ENCODE results near the gene MRPL21.
A peak's percentile ranks its signal among the peaks of the same experiment; 100 is the strongest.
"Not testable (repeated sequence)": the region's sequence is repeated elsewhere in the genome, so short reads cannot be mapped to it uniquely, and the experiment has no call there.

The MRPL21 gene

GRCh38 chr11:68891351-68891948, 12.2 kb downstream of the MRPL21 start:
- Histone ChIP-seq H3K36me3 (ENCODE audit: control insufficient read depth, insufficient read depth, low read length) (peaks cover 23% of the 10 kb centered on the region), H3K27ac (ENCODE audit: low read length) (no peak overlapping the region), H3K9me3 (ENCODE audit: control insufficient read depth, insufficient read depth, low read length) (no peaks in the 10 kb centered on the region), H3K4me1 (ENCODE audit: control insufficient read depth, insufficient read depth, low read length) (peaks cover 3% of the 10 kb centered on the region), H3K4me3 (ENCODE audit: low read length) (no peak overlapping the region), H3K27me3 (ENCODE audit: control insufficient read depth, insufficient read depth, low read length) (no peaks in the 10 kb centered on the region)
- WGBS (ENCODE audit: insufficient coverage, insufficient read length), result no CpG with 5 or more reads among the region's 17 CpGs
- no peak for DNase-seq (ENCODE audit: low read depth, low spot score)

GRCh38 chr11:68890490-68891231, 13.0 kb downstream of the MRPL21 start:
- Histone ChIP-seq H3K4me1 (ENCODE audit: control insufficient read depth, insufficient read depth, low read length) (peaks cover 3% of the 10 kb centered on the region), H3K27ac (ENCODE audit: low read length) (no peak overlapping the region), H3K27me3 (ENCODE audit: control insufficient read depth, insufficient read depth, low read length) (no peaks in the 10 kb centered on the region), H3K9me3 (ENCODE audit: control insufficient read depth, insufficient read depth, low read length) (no peaks in the 10 kb centered on the region), H3K4me3 (ENCODE audit: low read length) (no peak overlapping the region), H3K36me3 (ENCODE audit: control insufficient read depth, insufficient read depth, low read length) (peaks cover 20% of the 10 kb centered on the region)
- WGBS (ENCODE audit: insufficient coverage, insufficient read length), result no CpG with 5 or more reads among the region's 17 CpGs
- no peak for DNase-seq (ENCODE audit: low read depth, low spot score)

DNA sequence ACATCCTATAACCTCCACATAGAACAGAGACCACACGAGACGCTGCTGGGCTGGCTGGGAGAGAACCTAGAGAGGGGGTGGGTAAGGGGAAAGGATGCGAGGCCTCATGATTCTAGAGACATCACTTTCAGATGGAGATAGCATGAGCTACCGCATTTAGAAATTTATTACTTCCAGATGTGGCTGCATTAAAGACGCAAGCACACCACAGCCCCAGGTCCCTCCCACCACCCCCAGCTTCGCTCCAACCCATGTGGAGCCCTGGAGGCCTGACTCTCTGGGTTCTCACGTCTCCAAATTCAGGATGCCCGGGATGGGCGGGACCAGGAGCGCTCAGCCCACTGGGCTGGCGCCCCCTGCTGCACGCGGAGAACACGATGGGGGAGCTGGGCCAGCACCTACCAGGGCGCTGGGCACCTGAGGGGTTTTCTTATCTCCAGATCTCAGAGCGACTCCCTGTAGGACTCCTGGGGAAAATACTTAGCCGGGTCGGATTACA, 13.6 kb downstream of the MRPL21 start:
- no peak overlapping the region for H3K4me3 ChIP-seq (ENCODE audit: low read length)
- H3K9me3 ChIP-seq (ENCODE audit: control insufficient read depth, insufficient read depth, low read length), result no peaks in the 10 kb centered on the region
- peak; percentile 45 for DNase-seq (ENCODE audit: low read depth, low spot score)
- no peaks in the 10 kb centered on the region for H3K27me3 ChIP-seq (ENCODE audit: control insufficient read depth, insufficient read depth, low read length)
- H3K4me1 ChIP-seq (ENCODE audit: control insufficient read depth, insufficient read depth, low read length), result peaks cover 3% of the 10 kb centered on the region
- no CpG with 5 or more reads among the region's 18 CpGs for WGBS (ENCODE audit: insufficient coverage, insufficient read length)
- H3K36me3 ChIP-seq (ENCODE audit: control insufficient read depth, insufficient read depth, low read length), result peaks cover 20% of the 10 kb centered on the region
- no peak overlapping the region for H3K27ac ChIP-seq (ENCODE audit: low read length)

GRCh38 chr11:68884827-68885226, 18.8 kb downstream of the MRPL21 start:
- not testable (repeated sequence) for H3K4me3 ChIP-seq (ENCODE audit: low read length); H3K27me3 ChIP-seq (ENCODE audit: control insufficient read depth, insufficient read depth, low read length); H3K27ac ChIP-seq (ENCODE audit: low read length); H3K36me3 ChIP-seq (ENCODE audit: control insufficient read depth, insufficient read depth, low read length); H3K9me3 ChIP-seq (ENCODE audit: control insufficient read depth, insufficient read depth, low read length); DNase-seq (ENCODE audit: low read depth, low spot score); H3K4me1 ChIP-seq (ENCODE audit: control insufficient read depth, insufficient read depth, low read length)
- WGBS (ENCODE audit: insufficient coverage, insufficient read length), result no CpG with 5 or more reads among the region's 15 CpGs

DNA sequence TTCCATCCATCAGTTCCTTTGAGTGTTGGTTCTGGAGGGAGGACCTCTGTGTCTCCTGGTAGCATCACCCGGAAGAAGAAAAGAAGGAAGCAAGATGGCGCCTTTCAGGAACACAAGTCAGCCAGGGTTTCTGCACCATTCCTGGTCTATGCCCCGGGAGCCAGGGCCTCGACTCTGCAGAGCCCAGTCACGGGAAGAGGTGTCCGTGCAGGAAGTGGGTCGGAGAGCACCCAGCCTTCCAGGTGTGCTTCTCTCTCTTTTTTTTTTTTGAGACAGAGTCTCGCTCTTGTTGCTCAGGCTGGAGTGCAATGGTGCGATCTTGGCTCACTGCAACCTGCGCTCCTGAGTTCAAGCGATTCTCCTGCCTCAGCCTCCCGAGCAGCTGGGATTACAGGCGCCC, 21.2 kb downstream of the MRPL21 start:
- no peak overlapping the region for H3K27ac ChIP-seq (ENCODE audit: low read length)
- WGBS (ENCODE audit: insufficient coverage, insufficient read length), result no CpG with 5 or more reads among the region's 13 CpGs

DNA sequence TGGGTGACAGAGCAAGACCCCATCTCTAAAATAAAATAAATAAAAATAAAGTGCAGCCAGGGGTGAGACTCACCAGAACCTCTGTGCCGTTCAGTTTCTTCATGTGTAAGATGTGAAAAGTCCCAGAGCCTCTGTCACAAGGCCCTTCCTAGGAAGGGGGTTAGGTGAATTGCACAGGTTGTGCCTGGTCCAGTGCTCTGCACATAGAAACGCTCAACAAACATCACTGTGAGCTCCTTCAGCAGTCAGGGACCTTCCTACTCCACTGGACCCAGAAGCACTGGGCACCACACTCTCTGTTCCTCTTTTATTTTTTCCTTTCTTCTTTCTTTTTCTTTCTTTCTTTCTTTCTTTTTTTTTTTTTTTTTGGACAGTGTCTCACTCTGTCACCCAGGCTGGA, 22.3 kb downstream of the MRPL21 start:
- no peaks in the 10 kb centered on the region for H3K36me3 ChIP-seq (ENCODE audit: control insufficient read depth, insufficient read depth, low read length)
- H3K4me3 ChIP-seq (ENCODE audit: low read length), result no peak overlapping the region
- H3K27ac ChIP-seq (ENCODE audit: low read length), result no peak overlapping the region
- H3K9me3 ChIP-seq (ENCODE audit: control insufficient read depth, insufficient read depth, low read length), result no peaks in the 10 kb centered on the region
- no peaks in the 10 kb centered on the region for H3K27me3 ChIP-seq (ENCODE audit: control insufficient read depth, insufficient read depth, low read length)
- no peak for DNase-seq (ENCODE audit: low read depth, low spot score)
- no CpG with 5 or more reads among the region's 2 CpGs for WGBS (ENCODE audit: insufficient coverage, insufficient read length)
- no peaks in the 10 kb centered on the region; the same call in 1 of the 2 replicates for H3K4me1 ChIP-seq (ENCODE audit: control insufficient read depth, insufficient read depth, low read length)

More for the DNA sequence above, 21.2 kb downstream of the MRPL21 start:
- Histone ChIP-seq H3K36me3 (ENCODE audit: control insufficient read depth, insufficient read depth, low read length) (no peaks in the 10 kb centered on the region), H3K4me3 (ENCODE audit: low read length) (no peak overlapping the region), H3K4me1 (ENCODE audit: control insufficient read depth, insufficient read depth, low read length) (no peaks in the 10 kb centered on the region; the same call in 1 of the 2 replicates), H3K9me3 (ENCODE audit: control insufficient read depth, insufficient read depth, low read length) (no peaks in the 10 kb centered on the region), H3K27me3 (ENCODE audit: control insufficient read depth, insufficient read depth, low read length) (no peaks in the 10 kb centered on the region)
- no peak for DNase-seq (ENCODE audit: low read depth, low spot score)

- Histone ChIP-seq H3K27ac (ENCODE audit: low read length) (no peak overlapping the region), H3K36me3 (ENCODE audit: control insufficient read depth, insufficient read depth, low read length) (no peaks in the 10 kb centered on the region), H3K9me3 (ENCODE audit: control insufficient read depth, insufficient read depth, low read length) (no peaks in the 10 kb centered on the region), H3K27me3 (ENCODE audit: control insufficient read depth, insufficient read depth, low read length) (no peaks in the 10 kb centered on the region), H3K4me3 (ENCODE audit: low read length) (no peak overlapping the region), H3K4me1 (ENCODE audit: control insufficient read depth, insufficient read depth, low read length) (no peaks in the 10 kb centered on the region; the same call in 1 of the 2 replicates)
- DNase-seq (ENCODE audit: low read depth, low spot score), result no peak
- WGBS (ENCODE audit: insufficient coverage, insufficient read length), result no CpG with 5 or more reads among the region's 5 CpGs
These were observed 22.8 kb downstream of the MRPL21 start for GRCh38 chr11:68880851-68881250.

DNA sequence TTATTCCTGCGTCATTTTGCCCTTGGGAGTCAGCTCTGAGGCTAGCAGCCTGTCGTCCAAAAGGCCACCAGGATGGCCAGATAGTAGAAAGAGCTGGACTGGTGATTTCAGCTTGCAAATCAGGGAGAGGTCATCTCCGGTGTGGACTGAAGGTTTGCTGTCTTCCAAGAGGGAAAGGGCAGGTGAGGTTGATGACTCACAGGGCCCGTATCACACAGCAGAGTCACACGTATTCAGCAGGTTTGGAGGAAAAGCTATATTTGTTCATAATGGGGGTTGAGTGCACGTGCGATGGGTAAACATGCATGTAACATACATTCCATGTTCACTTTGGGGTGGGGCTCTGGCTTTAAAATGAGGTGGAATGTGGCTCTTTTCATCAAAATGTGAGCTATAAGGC, 25.6 kb downstream of the MRPL21 start:
- H3K27ac ChIP-seq (ENCODE audit: low read length), result no peak overlapping the region
- H3K4me1 ChIP-seq (ENCODE audit: control insufficient read depth, insufficient read depth, low read length), result no peaks in the 10 kb centered on the region; the same call in 1 of the 2 replicates
- DNase-seq (ENCODE audit: low read depth, low spot score), result no peak
- no peaks in the 10 kb centered on the region for H3K27me3 ChIP-seq (ENCODE audit: control insufficient read depth, insufficient read depth, low read length)
- H3K36me3 ChIP-seq (ENCODE audit: control insufficient read depth, insufficient read depth, low read length), result no peaks in the 10 kb centered on the region
- WGBS (ENCODE audit: insufficient coverage, insufficient read length), result no CpG with 5 or more reads among the region's 7 CpGs
- H3K9me3 ChIP-seq (ENCODE audit: control insufficient read depth, insufficient read depth, low read length), result no peaks in the 10 kb centered on the region
- no peak overlapping the region for H3K4me3 ChIP-seq (ENCODE audit: low read length)

- H3K9me3 ChIP-seq (ENCODE audit: control insufficient read depth, insufficient read depth, low read length), result no peaks in the 10 kb centered on the region
- H3K4me3 ChIP-seq (ENCODE audit: low read length), result no peak overlapping the region
- no peak overlapping the region for H3K27ac ChIP-seq (ENCODE audit: low read length)
- DNase-seq (ENCODE audit: low read depth, low spot score), result no peak
- no peaks in the 10 kb centered on the region for H3K36me3 ChIP-seq (ENCODE audit: control insufficient read depth, insufficient read depth, low read length)
- WGBS (ENCODE audit: insufficient coverage, insufficient read length), result no CpG with 5 or more reads among the region's 12 CpGs
- peaks cover 3% of the 10 kb centered on the region; the same call in 1 of the 2 replicates for H3K4me1 ChIP-seq (ENCODE audit: control insufficient read depth, insufficient read depth, low read length)
- no peaks in the 10 kb centered on the region for H3K27me3 ChIP-seq (ENCODE audit: control insufficient read depth, insufficient read depth, low read length)
These were observed 31.2 kb downstream of the MRPL21 start for GRCh38 chr11:68872216-68873003.

GRCh38 chr11:68870470-68870869, 33.2 kb downstream of the MRPL21 start:
- Histone ChIP-seq H3K27me3 (ENCODE audit: control insufficient read depth, insufficient read depth, low read length) (no peaks in the 10 kb centered on the region), H3K9me3 (ENCODE audit: control insufficient read depth, insufficient read depth, low read length) (no peaks in the 10 kb centered on the region), H3K27ac (ENCODE audit: low read length) (no peak overlapping the region), H3K4me3 (ENCODE audit: low read length) (no peak overlapping the region), H3K36me3 (ENCODE audit: control insufficient read depth, insufficient read depth, low read length) (no peaks in the 10 kb centered on the region), H3K4me1 (ENCODE audit: control insufficient read depth, insufficient read depth, low read length) (peaks cover 3% of the 10 kb centered on the region; the same call in 1 of the 2 replicates)
- no peak for DNase-seq (ENCODE audit: low read depth, low spot score)
- WGBS (ENCODE audit: insufficient coverage, insufficient read length), result no CpG with 5 or more reads among the region's 9 CpGs
